Measurements from ENCODE around the gene MNX1.

- no peak for TF ChIP-seq EZH2 (IDR thresholded peaks at IDR 0.05; ENCODE audit: borderline replicate concordance, insufficient read depth, low read length, poor library complexity, severe bottlenecking)
- no peak for TF ChIP-seq REST (IDR thresholded peaks at IDR 0.05; ENCODE audit: borderline replicate concordance)
- no peak for TF ChIP-seq EP300 (conservative IDR thresholded peaks at IDR 0.05; ENCODE audit: poor library complexity, severe bottlenecking)
- no peak for TF ChIP-seq CTCF (IDR thresholded peaks at IDR 0.05; ENCODE audit: poor library complexity, severe bottlenecking)
- no peak for TF ChIP-seq SMC3 (conservative IDR thresholded peaks at IDR 0.05; ENCODE audit: poor library complexity)
- no peak for TF ChIP-seq RAD21 (conservative IDR thresholded peaks at IDR 0.05)
Observed at GRCh38 chr7:157032644-157033482, 22.4 kb upstream of the MNX1 start.

Measured in neural cell (in vitro differentiated cells).